ENCODE results near the gene RIMBP2. TPM values are rescaled to one million over a fixed set of nuclear protein-coding genes. Genes with fewer than 3 reads are reported as not detected.

Gene RIMBP2
- total RNA-seq, 6 experiments from 2014 or later, result not detected

- Mint-ChIP-seq H3K4me1 (ENCODE audit: low read depth) (no peaks in the 10 kb centered on the region), H3K27ac (no peak overlapping the region), H3K4me3 (no peak overlapping the region), H3K27me3 (ENCODE audit: insufficient read depth) (no peaks in the 10 kb centered on the region), H3K36me3 (ENCODE audit: low read depth) (0 out of 2 replicates have a peak, but pooled peaks cover 4% of the 10 kb centered on the region), H3K9me3 (peaks cover 54% of the 10 kb centered on the region)
- TF ChIP-seq CTCF (IDR thresholded peaks at IDR 0.05), result no peak
- no peak for DNase-seq
These were observed 93.3 kb downstream of the RIMBP2 start for GRCh38 chr12:130622803-130623202.

- H3K9me3 Mint-ChIP-seq, result peaks cover 54% of the 10 kb centered on the region
- no peak overlapping the region for H3K27ac Mint-ChIP-seq
- no peaks in the 10 kb centered on the region for H3K4me1 Mint-ChIP-seq (ENCODE audit: low read depth)
- H3K36me3 Mint-ChIP-seq (ENCODE audit: low read depth), result 0 out of 2 replicates have a peak, but pooled peaks cover 4% of the 10 kb centered on the region
- no peak overlapping the region for H3K4me3 Mint-ChIP-seq
- TF ChIP-seq CTCF (IDR thresholded peaks at IDR 0.05), result no peak
- no peaks in the 10 kb centered on the region for H3K27me3 Mint-ChIP-seq (ENCODE audit: insufficient read depth)
- no peak for DNase-seq
These were observed 94.3 kb downstream of the RIMBP2 start for GRCh38 chr12:130621696-130622298.

GRCh38 chr12:130620756-130621155 is 95.3 kb downstream of the RIMBP2 start:
- H3K36me3 Mint-ChIP-seq (ENCODE audit: low read depth), result 0 out of 2 replicates have a peak, but pooled peaks cover 4% of the 10 kb centered on the region
- no peak for DNase-seq
- H3K4me3 Mint-ChIP-seq, result no peak overlapping the region
- no peak for TF ChIP-seq CTCF (IDR thresholded peaks at IDR 0.05)
- no peaks in the 10 kb centered on the region for H3K4me1 Mint-ChIP-seq (ENCODE audit: low read depth)
- H3K27me3 Mint-ChIP-seq (ENCODE audit: insufficient read depth), result no peaks in the 10 kb centered on the region
- H3K9me3 Mint-ChIP-seq, result peaks cover 63% of the 10 kb centered on the region
- H3K27ac Mint-ChIP-seq, result no peak overlapping the region

- H3K27ac Mint-ChIP-seq, result no peak overlapping the region
- H3K4me1 Mint-ChIP-seq (ENCODE audit: low read depth), result no peaks in the 10 kb centered on the region
- no peak overlapping the region for H3K4me3 Mint-ChIP-seq
- H3K36me3 Mint-ChIP-seq (ENCODE audit: low read depth), result 0 out of 2 replicates have a peak, but pooled peaks cover 4% of the 10 kb centered on the region
- DNase-seq, result no peak
- peaks cover 58% of the 10 kb centered on the region for H3K9me3 Mint-ChIP-seq
- no peak for TF ChIP-seq CTCF (IDR thresholded peaks at IDR 0.05)
- H3K27me3 Mint-ChIP-seq (ENCODE audit: insufficient read depth), result no peaks in the 10 kb centered on the region
These were observed 95.8 kb downstream of the RIMBP2 start for GRCh38 chr12:130620281-130620680.

GRCh38 chr12:130619385-130620001 is 96.6 kb downstream of the RIMBP2 start:
- peaks cover 58% of the 10 kb centered on the region for H3K9me3 Mint-ChIP-seq

More at GRCh38 chr12:130619385-130620001, 96.6 kb downstream of the RIMBP2 start:
- no peaks in the 10 kb centered on the region for H3K4me1 Mint-ChIP-seq (ENCODE audit: low read depth)
- no peaks in the 10 kb centered on the region for H3K27me3 Mint-ChIP-seq (ENCODE audit: insufficient read depth)
- 0 out of 2 replicates have a peak, but pooled peaks cover 4% of the 10 kb centered on the region for H3K36me3 Mint-ChIP-seq (ENCODE audit: low read depth)
- no peak overlapping the region for H3K4me3 Mint-ChIP-seq
- no peak for TF ChIP-seq CTCF (IDR thresholded peaks at IDR 0.05)
- no peak for DNase-seq
- no peak overlapping the region for H3K27ac Mint-ChIP-seq

Measured in HFFc6 (cell line).